GM12875 (cell line): ENCODE measurements around the gene TIMM17B.
A peak's percentile ranks its signal among the peaks of the same experiment; 100 is the strongest.

ENCODE experiments used
- H3K4me3 ChIP-seq: one replicate; pipeline ENCODE4 v1.5.1; 2011; ENCODE audit warnings: low read depth, low read length, control low read depth
- TF ChIP-seq, protein P1 (sequence below): IDR thresholded peaks from 2 replicates; pipeline ENCODE4 v1.5.1; 2011; ENCODE audit warnings: low read depth, mild to moderate bottlenecking, control low read depth, inconsistent platforms, low read length, moderate library complexity, borderline replicate concordance; ENCODE audit not compliant: insufficient read depth

The TIMM17B gene

DNA sequence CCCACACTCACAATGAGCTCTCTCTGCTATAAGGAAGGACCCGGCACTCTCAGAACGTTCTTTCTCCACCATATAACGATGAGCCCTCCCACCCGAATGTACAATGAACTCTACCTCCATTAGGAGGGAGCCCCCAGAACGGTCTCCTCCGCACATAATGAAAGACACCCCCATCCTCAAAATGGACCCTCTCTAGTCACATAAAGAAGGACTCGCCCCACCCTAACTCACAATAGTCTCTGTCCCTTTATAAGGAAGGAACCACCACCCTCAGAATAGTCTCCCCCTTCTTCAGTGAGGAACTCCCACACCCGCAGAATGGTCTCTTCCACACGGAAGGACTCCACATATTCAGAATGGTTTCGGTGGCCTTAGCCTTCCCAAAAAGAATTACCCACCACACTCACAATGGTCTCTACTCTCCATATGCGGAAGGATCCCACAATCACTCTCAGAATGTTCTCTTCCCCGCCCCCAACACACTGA, 13.4 kb upstream of the TIMM17B start:
- H3K4me3 ChIP-seq, result peak overlapping the region; percentile 74
- TF ChIP-seq, protein P1, sequence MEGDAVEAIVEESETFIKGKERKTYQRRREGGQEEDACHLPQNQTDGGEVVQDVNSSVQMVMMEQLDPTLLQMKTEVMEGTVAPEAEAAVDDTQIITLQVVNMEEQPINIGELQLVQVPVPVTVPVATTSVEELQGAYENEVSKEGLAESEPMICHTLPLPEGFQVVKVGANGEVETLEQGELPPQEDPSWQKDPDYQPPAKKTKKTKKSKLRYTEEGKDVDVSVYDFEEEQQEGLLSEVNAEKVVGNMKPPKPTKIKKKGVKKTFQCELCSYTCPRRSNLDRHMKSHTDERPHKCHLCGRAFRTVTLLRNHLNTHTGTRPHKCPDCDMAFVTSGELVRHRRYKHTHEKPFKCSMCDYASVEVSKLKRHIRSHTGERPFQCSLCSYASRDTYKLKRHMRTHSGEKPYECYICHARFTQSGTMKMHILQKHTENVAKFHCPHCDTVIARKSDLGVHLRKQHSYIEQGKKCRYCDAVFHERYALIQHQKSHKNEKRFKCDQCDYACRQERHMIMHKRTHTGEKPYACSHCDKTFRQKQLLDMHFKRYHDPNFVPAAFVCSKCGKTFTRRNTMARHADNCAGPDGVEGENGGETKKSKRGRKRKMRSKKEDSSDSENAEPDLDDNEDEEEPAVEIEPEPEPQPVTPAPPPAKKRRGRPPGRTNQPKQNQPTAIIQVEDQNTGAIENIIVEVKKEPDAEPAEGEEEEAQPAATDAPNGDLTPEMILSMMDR, result no peak

DNA sequence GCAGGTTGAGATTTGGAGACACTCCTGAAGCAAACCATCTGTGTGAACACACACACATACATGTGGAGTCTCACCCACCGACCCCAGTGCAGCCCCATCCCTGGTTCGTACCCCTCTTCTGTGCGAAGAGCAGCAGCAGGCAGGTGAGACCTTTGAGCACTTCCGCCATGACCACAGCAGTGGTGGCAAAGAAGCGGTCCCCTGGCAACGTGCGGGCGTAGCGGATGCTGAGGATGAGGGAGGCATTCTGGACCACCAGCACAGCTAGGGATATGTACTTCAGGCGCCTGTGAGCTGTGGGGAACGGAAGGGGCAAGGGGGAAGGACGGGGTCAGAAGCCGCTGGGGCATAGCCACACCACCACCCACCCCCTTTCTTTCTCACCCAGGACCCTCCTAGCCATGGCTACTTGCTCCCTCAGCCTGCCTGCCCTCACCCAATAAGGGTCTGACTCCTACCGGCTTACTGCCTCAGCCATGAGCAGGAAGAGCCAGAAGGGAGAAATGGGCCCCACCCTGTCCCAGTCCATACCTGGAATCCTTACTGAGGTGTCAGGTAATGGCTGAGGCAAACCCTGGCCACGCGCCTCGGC, 12.2 kb upstream of the TIMM17B start:
- no peak overlapping the region for H3K4me3 ChIP-seq
- TF ChIP-seq, protein P1, result no peak

DNA sequence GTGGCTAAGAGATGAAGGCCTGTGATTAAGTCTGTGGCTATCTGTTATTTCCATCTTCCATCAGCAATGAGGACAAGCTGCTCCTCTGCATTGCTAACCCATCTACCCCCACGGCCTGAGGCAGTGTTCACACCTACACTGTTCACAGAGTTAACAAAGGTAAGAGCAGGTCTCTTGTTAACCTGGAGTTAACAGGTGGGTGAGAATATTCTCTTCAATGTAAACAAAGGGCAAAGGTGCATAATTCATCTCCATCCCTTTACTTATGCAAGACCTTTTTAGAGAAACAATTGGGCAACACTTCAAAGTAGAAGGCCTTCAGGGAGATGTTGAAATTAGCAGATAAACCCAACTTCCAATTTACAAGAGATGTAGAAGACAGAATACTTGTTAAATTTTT, 11.0 kb upstream of the TIMM17B start:
- TF ChIP-seq, protein P1, result no peak
- H3K4me3 ChIP-seq, result no peak overlapping the region

DNA sequence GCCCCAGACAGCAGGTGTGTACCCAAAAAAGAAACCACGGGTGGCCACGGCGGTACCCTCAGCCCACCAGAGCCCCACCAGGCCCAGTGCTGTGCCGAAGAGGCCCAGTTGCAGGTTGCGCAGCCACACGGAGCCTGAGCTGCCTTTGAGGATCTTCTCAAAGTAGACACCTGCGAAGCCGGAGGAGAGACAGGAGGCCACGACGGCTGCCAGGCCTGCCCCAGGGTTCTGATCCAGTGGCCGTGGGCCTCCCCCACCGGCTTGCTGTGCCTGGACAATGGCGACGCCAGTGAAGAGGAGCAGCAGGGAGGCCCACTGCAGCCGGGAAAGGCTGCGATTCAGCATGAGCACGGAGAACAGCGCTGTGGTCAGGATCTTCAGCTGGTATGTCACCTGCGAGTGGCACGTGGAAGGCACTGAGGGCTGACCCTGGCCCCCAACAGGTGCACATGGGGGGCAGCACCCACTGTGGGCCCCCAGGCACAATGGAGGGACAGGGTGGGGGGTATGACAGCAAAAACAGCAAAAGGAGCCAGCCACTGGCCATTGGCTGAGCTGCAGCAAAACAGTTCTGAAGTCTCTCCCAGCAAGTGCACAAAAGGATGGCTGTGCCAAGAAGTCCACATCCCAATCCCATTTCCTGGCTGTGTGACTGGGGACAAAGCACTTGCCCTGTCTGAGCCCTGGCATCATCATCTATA, 7.7 kb upstream of the TIMM17B start:
- TF ChIP-seq, protein P1, result no peak
- no peak overlapping the region for H3K4me3 ChIP-seq

DNA sequence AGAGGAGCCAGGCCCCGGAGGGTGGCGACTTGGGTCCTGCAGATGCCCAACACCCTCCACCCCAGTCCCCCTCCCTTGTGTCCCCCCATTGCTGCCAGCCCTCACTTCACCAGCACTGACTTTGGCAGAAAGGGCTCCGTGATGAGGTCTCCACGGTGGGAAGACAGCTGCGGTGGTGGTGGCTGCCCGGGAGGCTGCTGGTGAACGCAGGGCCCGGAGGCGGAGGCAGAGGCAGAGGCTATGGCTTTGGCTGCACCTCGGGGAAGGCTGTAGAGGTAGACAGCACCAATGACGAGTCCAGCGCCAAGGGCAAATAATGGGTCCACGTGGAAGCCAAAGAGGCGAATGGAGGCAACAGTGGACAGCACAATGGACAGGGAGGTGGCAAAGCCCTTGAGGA, 7.1 kb upstream of the TIMM17B start:
- TF ChIP-seq, protein P1, result no peak
- H3K4me3 ChIP-seq, result no peak overlapping the region

DNA sequence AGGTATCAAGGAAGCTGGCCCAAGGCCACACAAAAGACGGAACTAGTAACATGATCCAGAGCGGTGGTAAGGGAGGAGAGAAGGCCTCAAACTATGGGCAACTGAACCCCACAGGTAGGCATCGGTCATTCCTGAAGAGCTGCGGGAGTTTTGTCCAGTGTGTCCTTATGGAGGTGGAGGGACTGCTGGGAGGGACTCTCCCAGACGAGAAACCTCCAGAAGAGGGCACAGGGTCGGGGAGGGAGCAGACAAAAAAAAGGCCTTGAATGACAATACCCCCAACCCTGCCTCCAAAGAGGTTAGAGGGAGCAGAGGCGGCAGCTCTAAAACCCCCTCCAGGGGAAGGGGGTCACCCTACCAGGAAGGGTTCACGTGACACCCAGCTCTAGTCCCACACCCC, 6.6 kb upstream of the TIMM17B start:
- no peak overlapping the region for H3K4me3 ChIP-seq
- TF ChIP-seq, protein P1, result no peak

DNA sequence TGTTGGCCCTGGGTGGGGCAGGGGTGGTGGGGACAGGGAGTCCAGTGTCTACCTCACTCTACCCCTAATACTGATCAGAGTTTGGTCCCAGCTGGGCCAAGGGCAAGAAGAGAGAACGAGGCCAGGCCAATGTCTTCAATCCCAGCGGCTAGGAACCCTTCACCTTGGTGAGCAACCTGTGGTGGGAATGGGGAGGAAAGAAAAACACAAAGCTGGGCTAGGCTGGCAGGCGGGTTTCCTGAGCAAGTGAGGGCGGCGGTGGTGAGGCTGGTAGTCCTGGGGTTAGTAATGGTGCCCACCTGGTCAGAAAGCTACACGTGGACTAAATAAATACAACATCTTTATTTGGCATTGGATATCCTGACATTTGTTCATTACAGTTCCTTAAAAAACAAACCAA, 5.7 kb upstream of the TIMM17B start:
- TF ChIP-seq, protein P1, result no peak
- H3K4me3 ChIP-seq, result no peak overlapping the region
